Measurements from ENCODE around the gene PARD3B. TPM values are rescaled to one million over a fixed set of nuclear protein-coding genes. Genes with fewer than 3 reads are reported as not detected.
A peak's percentile ranks its signal among the peaks of the same experiment; 100 is the strongest.

PARD3B gene
- total RNA-seq, 2 donors from 2014 or later = 14.7 to 25.0 TPM

DNA sequence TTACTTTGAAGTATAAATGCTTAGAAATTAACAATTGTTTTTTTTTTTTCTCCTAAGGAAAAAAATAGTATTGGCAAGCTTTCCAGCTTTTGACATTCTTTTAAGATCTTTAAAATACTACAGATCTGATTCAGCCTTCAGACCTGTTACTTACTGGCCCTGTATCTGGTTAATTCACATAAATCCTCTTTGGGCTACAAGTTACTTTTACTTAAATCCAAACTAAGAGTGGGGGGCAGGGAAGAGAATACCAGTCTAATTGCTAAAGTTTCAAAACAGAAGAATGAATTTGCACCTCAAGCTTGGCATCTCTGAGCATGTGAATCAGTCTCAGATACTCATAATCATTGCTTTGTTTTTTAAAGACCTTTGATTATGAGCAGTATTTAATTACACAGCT is 386.3 kb downstream of the PARD3B start:
- no peak overlapping the region for H3K4me3 ChIP-seq
- no peaks in the 10 kb centered on the region for H3K4me1 ChIP-seq (replicated peaks)
- no peak for TF ChIP-seq POLR2A (IDR thresholded peaks at IDR 0.05)
- TF ChIP-seq, protein P1, sequence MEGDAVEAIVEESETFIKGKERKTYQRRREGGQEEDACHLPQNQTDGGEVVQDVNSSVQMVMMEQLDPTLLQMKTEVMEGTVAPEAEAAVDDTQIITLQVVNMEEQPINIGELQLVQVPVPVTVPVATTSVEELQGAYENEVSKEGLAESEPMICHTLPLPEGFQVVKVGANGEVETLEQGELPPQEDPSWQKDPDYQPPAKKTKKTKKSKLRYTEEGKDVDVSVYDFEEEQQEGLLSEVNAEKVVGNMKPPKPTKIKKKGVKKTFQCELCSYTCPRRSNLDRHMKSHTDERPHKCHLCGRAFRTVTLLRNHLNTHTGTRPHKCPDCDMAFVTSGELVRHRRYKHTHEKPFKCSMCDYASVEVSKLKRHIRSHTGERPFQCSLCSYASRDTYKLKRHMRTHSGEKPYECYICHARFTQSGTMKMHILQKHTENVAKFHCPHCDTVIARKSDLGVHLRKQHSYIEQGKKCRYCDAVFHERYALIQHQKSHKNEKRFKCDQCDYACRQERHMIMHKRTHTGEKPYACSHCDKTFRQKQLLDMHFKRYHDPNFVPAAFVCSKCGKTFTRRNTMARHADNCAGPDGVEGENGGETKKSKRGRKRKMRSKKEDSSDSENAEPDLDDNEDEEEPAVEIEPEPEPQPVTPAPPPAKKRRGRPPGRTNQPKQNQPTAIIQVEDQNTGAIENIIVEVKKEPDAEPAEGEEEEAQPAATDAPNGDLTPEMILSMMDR (IDR thresholded peaks at IDR 0.05) = no peak
- TF ChIP-seq POLR2AphosphoS5 (IDR thresholded peaks at IDR 0.05) = no peak
- DNase-seq (ENCODE audit: low spot score) = no peak
- no peaks in the 10 kb centered on the region for H3K9me3 ChIP-seq
- no peak overlapping the region for H3K27ac ChIP-seq
- intact Hi-C loops (cut with DNase I) = no loop called here
- no peaks in the 10 kb centered on the region for H3K36me3 ChIP-seq
- no peaks in the 10 kb centered on the region for H3K27me3 ChIP-seq (replicated peaks; ENCODE audit: insufficient read depth)

DNA sequence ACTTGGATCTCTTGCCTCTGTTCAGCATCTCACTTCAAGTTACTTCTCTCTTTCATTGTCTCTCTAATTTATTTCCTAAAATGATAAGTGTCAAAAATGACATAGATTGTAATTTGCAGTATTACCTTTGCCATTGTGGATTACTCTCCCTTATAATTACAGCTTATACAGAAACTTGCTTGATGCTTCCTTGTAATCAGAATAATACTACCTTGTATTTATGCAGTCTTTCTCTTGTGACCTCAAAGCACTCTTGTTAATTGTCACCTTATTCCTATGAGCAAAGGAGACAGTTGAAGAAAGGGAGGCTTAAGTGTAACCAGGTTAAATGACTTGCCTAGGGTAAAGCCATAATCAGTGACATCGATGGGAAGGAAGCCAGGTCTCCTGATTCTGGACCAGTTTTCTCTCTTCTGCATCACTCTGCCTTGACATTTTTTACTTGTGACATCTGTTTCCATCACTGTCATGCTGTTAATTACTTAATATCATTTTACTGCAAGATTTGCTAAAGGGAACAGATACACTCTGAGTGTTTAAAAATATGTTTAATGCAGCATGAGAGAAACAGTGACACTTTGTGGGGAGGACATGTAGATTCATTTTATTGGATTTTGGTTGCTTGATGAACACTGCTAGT is 388.6 kb downstream of the PARD3B start:
- Histone ChIP-seq H3K4me3 (no peak overlapping the region), H3K27me3 (replicated peaks; ENCODE audit: insufficient read depth) (no peaks in the 10 kb centered on the region), H3K4me1 (replicated peaks) (no peaks in the 10 kb centered on the region), H3K36me3 (no peaks in the 10 kb centered on the region), H3K27ac (no peak overlapping the region), H3K9me3 (no peaks in the 10 kb centered on the region)
- no peak for DNase-seq (ENCODE audit: low spot score)
- TF ChIP-seq POLR2A (IDR thresholded peaks at IDR 0.05) (no peak), POLR2AphosphoS5 (IDR thresholded peaks at IDR 0.05) (no peak)
- TF ChIP-seq, protein P1 (IDR thresholded peaks at IDR 0.05) = no peak
- 88% methylated on average over 1 of the region's 1 CpG for WGBS
- intact Hi-C loops (cut with DNase I) = no loop called here

DNA sequence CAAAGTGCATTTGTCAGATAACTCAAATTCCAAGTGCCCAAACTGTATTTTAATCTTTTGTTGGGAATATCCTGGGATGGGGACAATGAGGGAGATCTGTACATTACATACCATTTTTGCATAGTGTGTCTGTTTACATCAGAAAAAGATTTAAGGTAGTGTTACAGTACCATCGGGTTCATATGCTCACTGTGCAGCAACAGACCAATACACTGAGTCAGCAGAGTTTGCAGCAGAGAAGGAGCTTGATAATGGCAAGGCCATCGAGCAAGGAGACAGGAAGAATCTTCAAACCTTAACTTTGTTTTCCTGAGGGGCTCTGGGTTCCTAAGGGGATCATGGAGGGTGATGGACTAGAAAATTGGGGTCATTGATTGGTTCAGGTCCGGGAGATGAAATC is 399.7 kb downstream of the PARD3B start:
- no peaks in the 10 kb centered on the region for H3K36me3 ChIP-seq
- no peak for DNase-seq (ENCODE audit: low spot score)
- peaks cover 2% of the 10 kb centered on the region for H3K4me1 ChIP-seq (replicated peaks)
- TF ChIP-seq POLR2AphosphoS5 (IDR thresholded peaks at IDR 0.05) (no peak), POLR2A (IDR thresholded peaks at IDR 0.05) (no peak)
- TF ChIP-seq, protein P1 (IDR thresholded peaks at IDR 0.05) = no peak
- H3K27me3 ChIP-seq (replicated peaks; ENCODE audit: insufficient read depth) = no peaks in the 10 kb centered on the region
- WGBS = 76% methylated on average over 3 of the region's 3 CpGs
- no peak overlapping the region for H3K4me3 ChIP-seq
- no peaks in the 10 kb centered on the region for H3K9me3 ChIP-seq
- intact Hi-C loops (cut with DNase I) = no loop called here
- H3K27ac ChIP-seq = no peak overlapping the region

DNA sequence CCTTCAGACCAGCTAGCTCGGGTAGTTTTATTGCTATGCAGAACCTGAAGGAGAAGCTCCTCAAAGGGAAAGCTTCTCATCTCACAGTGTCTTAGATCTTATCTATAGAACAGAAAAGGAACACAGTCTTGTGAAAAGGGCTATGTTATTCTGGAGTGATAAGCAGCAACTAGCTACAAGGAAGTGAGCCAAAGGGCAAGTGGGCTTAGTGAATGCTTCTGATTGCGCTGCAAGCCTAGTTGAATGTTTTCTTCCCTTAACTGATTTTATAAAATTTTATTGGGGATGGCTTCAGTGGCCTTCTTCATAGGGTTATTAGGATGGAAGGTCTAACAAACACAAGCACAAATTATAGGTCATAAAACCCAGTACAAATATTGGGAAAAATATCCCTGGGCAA is 400.1 kb downstream of the PARD3B start:
- Histone ChIP-seq H3K9me3 (no peaks in the 10 kb centered on the region), H3K4me1 (replicated peaks) (peaks cover 2% of the 10 kb centered on the region), H3K36me3 (no peaks in the 10 kb centered on the region), H3K27ac (no peak overlapping the region), H3K27me3 (replicated peaks; ENCODE audit: insufficient read depth) (no peaks in the 10 kb centered on the region), H3K4me3 (no peak overlapping the region)
- DNase-seq (ENCODE audit: low spot score) = peak; percentile 10
- WGBS = 25% methylated on average over 2 of the region's 2 CpGs
- intact Hi-C loops (cut with DNase I) = no loop called here
- no peak for TF ChIP-seq POLR2A (IDR thresholded peaks at IDR 0.05)

DNA sequence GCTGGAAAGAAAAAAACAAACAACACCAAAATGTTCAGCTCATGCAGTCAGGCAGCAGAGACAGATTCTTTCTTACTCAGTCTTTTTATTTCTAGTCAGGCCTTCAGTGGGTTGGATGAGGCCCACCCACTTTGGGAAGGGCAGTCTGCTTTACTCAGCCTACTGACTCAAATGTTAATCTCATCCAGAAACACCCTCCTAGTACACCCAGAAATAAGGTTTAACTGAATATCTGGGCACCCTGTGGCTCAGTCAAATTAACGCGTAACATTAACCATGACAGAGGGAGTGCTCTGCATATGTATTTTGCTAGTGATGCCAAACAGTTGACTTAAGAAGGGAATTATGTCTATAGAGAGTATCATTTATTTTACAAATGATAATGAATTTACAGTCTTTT is 401.6 kb downstream of the PARD3B start:
- Histone ChIP-seq H3K27me3 (replicated peaks; ENCODE audit: insufficient read depth) (no peaks in the 10 kb centered on the region), H3K9me3 (no peaks in the 10 kb centered on the region), H3K27ac (no peak overlapping the region), H3K36me3 (no peaks in the 10 kb centered on the region), H3K4me3 (no peak overlapping the region), H3K4me1 (replicated peaks) (peaks cover 2% of the 10 kb centered on the region)
- intact Hi-C loops (cut with DNase I) = no loop called here
- TF ChIP-seq POLR2A (IDR thresholded peaks at IDR 0.05) (no peak), POLR2AphosphoS5 (IDR thresholded peaks at IDR 0.05) (no peak)
- TF ChIP-seq, protein P1 (IDR thresholded peaks at IDR 0.05) = no peak
- DNase-seq (ENCODE audit: low spot score) = no peak
- 100% methylated on average over 2 of the region's 2 CpGs for WGBS

All from prostate gland (tissue), 2 donors.